ENCODE measurements around the gene FMN2.

The FMN2 gene

GRCh38 chr1:240074422-240074821 lies 17.3 kb upstream of the FMN2 start:
- ATAC-seq: no peak
- TF ChIP-seq TCF4 (CRISPR knock-in tag; IDR thresholded peaks at IDR 0.05; ENCODE audit: borderline replicate concordance): no peak
- TF ChIP-seq ISL1 (CRISPR knock-in tag; IDR thresholded peaks at IDR 0.05): no peak
- TF ChIP-seq GLIS3 (CRISPR knock-in tag; IDR thresholded peaks at IDR 0.05): no peak
- TF ChIP-seq ZFP30 (CRISPR knock-in tag; IDR thresholded peaks at IDR 0.05): no peak
- no peak for TF ChIP-seq CSRNP3 (CRISPR knock-in tag; IDR thresholded peaks at IDR 0.05)
- no peak for TF ChIP-seq SNAI2 (CRISPR knock-in tag; IDR thresholded peaks at IDR 0.05)
- no peak for TF ChIP-seq OSR1 (CRISPR knock-in tag; IDR thresholded peaks at IDR 0.05)
- TF ChIP-seq ZNF8 (CRISPR knock-in tag; IDR thresholded peaks at IDR 0.05): no peak
- TF ChIP-seq CSDC2 (CRISPR knock-in tag; IDR thresholded peaks at IDR 0.05): no peak
- TF ChIP-seq ZNF70 (CRISPR knock-in tag; IDR thresholded peaks at IDR 0.05): no peak
- no peak for TF ChIP-seq ARNTL (CRISPR knock-in tag; IDR thresholded peaks at IDR 0.05; ENCODE audit: borderline replicate concordance, low read depth)

GRCh38 chr1:240074908-240075307 lies 16.8 kb upstream of the FMN2 start:
- ATAC-seq: no peak
- TF ChIP-seq TCF4 (CRISPR knock-in tag; IDR thresholded peaks at IDR 0.05; ENCODE audit: borderline replicate concordance) (no peak), TSHZ2 (CRISPR knock-in tag; IDR thresholded peaks at IDR 0.05) (no peak), ZC3H10 (CRISPR knock-in tag; IDR thresholded peaks at IDR 0.05) (no peak), BACH2 (CRISPR knock-in tag; IDR thresholded peaks at IDR 0.05; ENCODE audit: borderline replicate concordance) (no peak), ZFP3 (CRISPR knock-in tag; IDR thresholded peaks at IDR 0.05) (no peak), ARNTL (CRISPR knock-in tag; IDR thresholded peaks at IDR 0.05; ENCODE audit: borderline replicate concordance, low read depth) (no peak), CREB5 (CRISPR knock-in tag; IDR thresholded peaks at IDR 0.05; ENCODE audit: low read depth) (no peak), CSRNP3 (CRISPR knock-in tag; IDR thresholded peaks at IDR 0.05) (no peak), CSDC2 (CRISPR knock-in tag; IDR thresholded peaks at IDR 0.05) (no peak), ESRRG (CRISPR knock-in tag; IDR thresholded peaks at IDR 0.05) (no peak), ZFP30 (CRISPR knock-in tag; IDR thresholded peaks at IDR 0.05) (no peak), ZNF70 (CRISPR knock-in tag; IDR thresholded peaks at IDR 0.05) (no peak), RARB (CRISPR knock-in tag; IDR thresholded peaks at IDR 0.05) (no peak), PPARA (CRISPR knock-in tag; IDR thresholded peaks at IDR 0.05; ENCODE audit: borderline replicate concordance) (no peak), GLIS3 (CRISPR knock-in tag; IDR thresholded peaks at IDR 0.05) (no peak), TOX (CRISPR knock-in tag; IDR thresholded peaks at IDR 0.05; ENCODE audit: borderline replicate concordance) (no peak)

GRCh38 chr1:240084337-240084736 lies 7.3 kb upstream of the FMN2 start:
- TF ChIP-seq ARNTL (CRISPR knock-in tag; IDR thresholded peaks at IDR 0.05; ENCODE audit: borderline replicate concordance, low read depth): no peak
- no peak for TF ChIP-seq ZFP30 (CRISPR knock-in tag; IDR thresholded peaks at IDR 0.05)
- TF ChIP-seq GLIS3 (CRISPR knock-in tag; IDR thresholded peaks at IDR 0.05): no peak
- no peak for TF ChIP-seq POU6F1 (CRISPR knock-in tag; IDR thresholded peaks at IDR 0.05; ENCODE audit: borderline replicate concordance, low read depth)
- TF ChIP-seq ZNF8 (CRISPR knock-in tag; IDR thresholded peaks at IDR 0.05): no peak
- no peak for TF ChIP-seq ISL1 (CRISPR knock-in tag; IDR thresholded peaks at IDR 0.05)
- TF ChIP-seq TSHZ2 (CRISPR knock-in tag; IDR thresholded peaks at IDR 0.05): no peak
- TF ChIP-seq CSDC2 (CRISPR knock-in tag; IDR thresholded peaks at IDR 0.05): no peak
- TF ChIP-seq CSRNP3 (CRISPR knock-in tag; IDR thresholded peaks at IDR 0.05): no peak
- no peak for TF ChIP-seq ZNF565 (CRISPR knock-in tag; conservative IDR thresholded peaks at IDR 0.05; ENCODE audit: low read depth)
- TF ChIP-seq BACH2 (CRISPR knock-in tag; IDR thresholded peaks at IDR 0.05; ENCODE audit: borderline replicate concordance): no peak
- TF ChIP-seq TOX (CRISPR knock-in tag; IDR thresholded peaks at IDR 0.05; ENCODE audit: borderline replicate concordance): no peak
- no peak for TF ChIP-seq CREB5 (CRISPR knock-in tag; IDR thresholded peaks at IDR 0.05; ENCODE audit: low read depth)
- no peak for ATAC-seq
